ENCODE data around the gene RPL7A. TPM values are rescaled to one million over a fixed set of nuclear protein-coding genes. Genes with fewer than 3 reads are reported as not detected.
A peak's percentile ranks its signal among the peaks of the same experiment; 100 is the strongest.

Gene RPL7A
- polyA plus RNA-seq, 1 donor (not counting 4 experiments of a cell fraction or from before 2014, with no cell fraction given), result 2,684 TPM

GRCh38 chr9:133396952-133397351, 48.9 kb downstream of the RPL7A start:
- H3K9ac ChIP-seq (ENCODE audit: control insufficient read depth, extremely low read depth, insufficient read depth, low read length), result no peak overlapping the region
- H3K79me2 ChIP-seq (ENCODE audit: control insufficient read depth, insufficient read depth, low read length), result no peaks in the 10 kb centered on the region
- dilution Hi-C loops (cut with MboI; ENCODE audit: extremely low pct_ligation_motif_present, low sequenced_read_pairs), result no loop called here
- no peaks in the 10 kb centered on the region for H3K36me3 ChIP-seq (ENCODE audit: control insufficient read depth in 2 of 2, extremely low read depth in 1 of 2, insufficient read depth in 2 of 2, low read length in 2 of 2)
- peaks cover 15% of the 10 kb centered on the region for H3K27me3 ChIP-seq (ENCODE audit: control insufficient read depth, extremely low read depth, insufficient read depth, low read length)
- no peaks in the 10 kb centered on the region for H4K20me1 ChIP-seq (ENCODE audit: control insufficient read depth, extremely low read depth, insufficient read depth, low read length)
- no peaks in the 10 kb centered on the region for H3K9me1 ChIP-seq (ENCODE audit: control insufficient read depth, extremely low read depth, insufficient read depth, low read length)
- H2AFZ ChIP-seq (ENCODE audit: control insufficient read depth, low read length), result no peak overlapping the region
- no peak overlapping the region for H3K27ac ChIP-seq (ENCODE audit: control insufficient read depth, insufficient read depth, low read length)
- H3K4me1 ChIP-seq (ENCODE audit: control insufficient read depth, extremely low read depth, insufficient read depth, low read length), result no peaks in the 10 kb centered on the region
- no peak overlapping the region for H3K4me2 ChIP-seq (ENCODE audit: control insufficient read depth, extremely low read depth, insufficient read depth, low read depth, low read length)
- no peak for TF ChIP-seq EZH2 (IDR thresholded peaks at IDR 0.05; ENCODE audit: low read length)
- peak in 2 of 3 experiments; percentile 24 to 51 for TF ChIP-seq CTCF (optimal IDR thresholded peaks at IDR 0.05 in 1 of 3, IDR thresholded peaks at IDR 0.05 in 1 of 3, conservative IDR thresholded peaks at IDR 0.05 in 1 of 3; ENCODE audit: extremely low read depth in 1 of 3, insufficient read depth in 2 of 3, low read length in 3 of 3)
- DNase-seq (ENCODE audit: low read depth, low spot score), result no peak
- no peak for FAIRE-seq
- H3K9me3 ChIP-seq (ENCODE audit: control insufficient read depth, low read depth, low read length), result no peaks in the 10 kb centered on the region
- no peak overlapping the region for H3K4me3 ChIP-seq (ENCODE audit: control insufficient read depth in 2 of 3, extremely low read depth in 1 of 3, insufficient read depth in 2 of 3, low read depth in 1 of 3, low read length in 3 of 3)

- Histone ChIP-seq H3K9me3 (ENCODE audit: control insufficient read depth, low read depth, low read length) (no peaks in the 10 kb centered on the region), H3K27me3 (ENCODE audit: control insufficient read depth, extremely low read depth, insufficient read depth, low read length) (peaks cover 15% of the 10 kb centered on the region), H3K9ac (ENCODE audit: control insufficient read depth, extremely low read depth, insufficient read depth, low read length) (no peak overlapping the region), H3K9me1 (ENCODE audit: control insufficient read depth, extremely low read depth, insufficient read depth, low read length) (no peaks in the 10 kb centered on the region), H3K36me3 (ENCODE audit: control insufficient read depth in 2 of 2, extremely low read depth in 1 of 2, insufficient read depth in 2 of 2, low read length in 2 of 2) (no peaks in the 10 kb centered on the region), H3K4me1 (ENCODE audit: control insufficient read depth, extremely low read depth, insufficient read depth, low read length) (no peaks in the 10 kb centered on the region), H3K4me2 (ENCODE audit: control insufficient read depth, extremely low read depth, insufficient read depth, low read depth, low read length) (no peak overlapping the region), H2AFZ (ENCODE audit: control insufficient read depth, low read length) (no peak overlapping the region), H3K27ac (ENCODE audit: control insufficient read depth, insufficient read depth, low read length) (no peak overlapping the region), H4K20me1 (ENCODE audit: control insufficient read depth, extremely low read depth, insufficient read depth, low read length) (no peaks in the 10 kb centered on the region), H3K79me2 (ENCODE audit: control insufficient read depth, insufficient read depth, low read length) (no peaks in the 10 kb centered on the region), H3K4me3 (ENCODE audit: control insufficient read depth in 2 of 3, extremely low read depth in 1 of 3, insufficient read depth in 2 of 3, low read depth in 1 of 3, low read length in 3 of 3) (no peak overlapping the region)
- DNase-seq (ENCODE audit: low read depth, low spot score), result no peak
- TF ChIP-seq CTCF (optimal IDR thresholded peaks at IDR 0.05 in 1 of 3, IDR thresholded peaks at IDR 0.05 in 1 of 3, conservative IDR thresholded peaks at IDR 0.05 in 1 of 3; ENCODE audit: extremely low read depth in 1 of 3, insufficient read depth in 2 of 3, low read length in 3 of 3) (no peak), EZH2 (IDR thresholded peaks at IDR 0.05; ENCODE audit: low read length) (no peak)
- FAIRE-seq, result no peak
- dilution Hi-C loops (cut with MboI; ENCODE audit: extremely low pct_ligation_motif_present, low sequenced_read_pairs), result no loop called here
Measured at GRCh38 chr9:133397370-133397769, 49.4 kb downstream of the RPL7A start.
